Activated CD4-positive, alpha-beta memory T cell treated with anti-CD3 and anti-CD28 coated beads for 36 hours (primary cell): ENCODE measurements around the gene CSH2. TPM values are rescaled to one million over a fixed set of nuclear protein-coding genes. Genes with fewer than 3 reads are reported as not detected.

Experiments
- CTCF ChIA-PET: fragments of 350-600 bp; sonication (Branson Sonifier 250); formaldehyde crosslinking; loops from one replicate; lab custom pipeline; 2021; ENCODE audit warnings: antibody characterized with exemption, inconsistent platforms; lab: Charles Lee
- POLR2A ChIA-PET: fragments of 350-600 bp; sonication (Branson Sonifier 250); formaldehyde crosslinking; loops from one replicate; lab custom pipeline; 2021; ENCODE audit warnings: antibody characterized with exemption; lab: Charles Lee
- DNase-seq: peaks from one replicate; pipeline ENCODE4 v3.0.0-alpha.2; 2020
- H3K27ac Mint-ChIP-seq: one replicate; pipeline ENCODE4 v1.8.0; 2021; ENCODE audit warnings: mixed read lengths
- H3K27me3 Mint-ChIP-seq: one replicate; pipeline ENCODE4 v1.8.0; 2021; ENCODE audit warnings: mixed read lengths
- H3K36me3 Mint-ChIP-seq: one replicate; pipeline ENCODE4 v1.8.0; 2021; ENCODE audit warnings: mixed read lengths
- H3K4me1 Mint-ChIP-seq: one replicate; pipeline ENCODE4 v1.8.0; 2021; ENCODE audit warnings: low read depth, mixed read lengths
- H3K4me3 Mint-ChIP-seq: one replicate; pipeline ENCODE4 v1.8.0; 2021; ENCODE audit warnings: mild to moderate bottlenecking, mixed read lengths
- H3K9me3 Mint-ChIP-seq: one replicate; pipeline ENCODE4 v1.8.0; 2021; ENCODE audit warnings: mixed read lengths
- intact Hi-C: fragments of 100-400 bp; cut with micrococcal nuclease; formaldehyde crosslinking; loops from one replicate; pipeline ENCODE4 v1.15.1; 2023
- total RNA-seq, 2 experiments: library from RNA; stranded (reverse); gene quantifications; one replicate each; pipeline ENCODE4 v1.2.3, GENCODE V29; 2021

The CSH2 gene
- total RNA-seq, 2 experiments from 2014 or later = not detected

- intact Hi-C loops = loop anchor here (2.0 to 5.0 kb wide), 4 partner anchors 99 to 666 kb away; partner anchors contain the start of genes CEP95 and DDX5
- Mint-ChIP-seq H3K4me1 (peaks cover 31% of the 10 kb centered on the region), H3K36me3 (peaks cover 5% of the 10 kb centered on the region), H3K27ac (peak overlapping the region; percentile 92), H3K4me3 (peak overlapping the region; percentile 95), H3K9me3 (no peaks in the 10 kb centered on the region), H3K27me3 (no peaks in the 10 kb centered on the region)
- CTCF ChIA-PET = interaction anchor here (1.4 to 2.3 kb wide), 2 partner anchors 11 to 13 kb away, joined by 3 to 15 read pairs; no protein-coding TSS in a partner anchor
- DNase-seq = peak; percentile 31
- POLR2A ChIA-PET = interaction anchor here (0.6 to 2.7 kb wide), 6 partner anchors 8 to 143 kb away, joined by 3 to 29 read pairs (median 4); partner anchors contain the start of genes CCDC47 and DDX42
Measured at GRCh38 chr17:63841350-63842172, 31.9 kb downstream of the CSH2 start.

GRCh38 chr17:63840591-63841349 is 32.7 kb downstream of the CSH2 start:
- no peaks in the 10 kb centered on the region for H3K27me3 Mint-ChIP-seq
- peak overlapping the region; percentile 92 for H3K27ac Mint-ChIP-seq
- DNase-seq = no peak
- H3K36me3 Mint-ChIP-seq = peaks cover 8% of the 10 kb centered on the region
- ChIA-PET CTCF (interaction anchor here (0.7 to 2.3 kb wide), 4 partner anchors 8 to 139 kb away, joined by 3 to 15 read pairs (median 4); no protein-coding TSS in a partner anchor), POLR2A (interaction anchor here (0.7 to 2.7 kb wide), 3 partner anchors 8 to 142 kb away, joined by 3 to 29 read pairs (median 3); no protein-coding TSS in a partner anchor)
- no peaks in the 10 kb centered on the region for H3K9me3 Mint-ChIP-seq
- intact Hi-C loops = loop anchor here (5.0 kb wide), 3 partner anchors 143 to 667 kb away; partner anchors contain the start of genes CEP95 and DDX5
- H3K4me3 Mint-ChIP-seq = peak overlapping the region; percentile 95
- H3K4me1 Mint-ChIP-seq = peaks cover 31% of the 10 kb centered on the region

GRCh38 chr17:63838631-63839171 is 34.8 kb downstream of the CSH2 start:
- Mint-ChIP-seq H3K27me3 (no peaks in the 10 kb centered on the region), H3K36me3 (peaks cover 24% of the 10 kb centered on the region), H3K9me3 (no peaks in the 10 kb centered on the region), H3K27ac (peak overlapping the region; percentile 75), H3K4me3 (peak overlapping the region; percentile 23), H3K4me1 (peaks cover 35% of the 10 kb centered on the region)
- intact Hi-C loops = loop anchor here (5.0 kb wide), 1 partner anchor 411 kb away; no protein-coding TSS in a partner anchor
- POLR2A ChIA-PET = interaction anchor here (1.5 kb wide), 1 partner anchor 9 kb away, joined by 4 read pairs; no protein-coding TSS in a partner anchor
- CTCF ChIA-PET = interaction anchor here (2.3 kb wide), 1 partner anchor 10 kb away, joined by 7 read pairs; no protein-coding TSS in a partner anchor
- no peak for DNase-seq

GRCh38 chr17:63837962-63838600 is 35.4 kb downstream of the CSH2 start:
- intact Hi-C loops = loop anchor here (5.0 kb wide), 1 partner anchor 411 kb away; no protein-coding TSS in a partner anchor
- H3K36me3 Mint-ChIP-seq = peaks cover 24% of the 10 kb centered on the region
- H3K27ac Mint-ChIP-seq = peak overlapping the region; percentile 18
- DNase-seq = no peak
- peaks cover 33% of the 10 kb centered on the region for H3K4me1 Mint-ChIP-seq
- CTCF ChIA-PET = interaction anchor here (2.3 to 2.4 kb wide), 2 partner anchors 10 to 11 kb away, joined by 7 read pairs; partner anchors contain the start of gene FTSJ3
- no peaks in the 10 kb centered on the region for H3K9me3 Mint-ChIP-seq
- POLR2A ChIA-PET = interaction anchor here (1.5 kb wide), 1 partner anchor 9 kb away, joined by 4 read pairs; no protein-coding TSS in a partner anchor
- no peak overlapping the region for H3K4me3 Mint-ChIP-seq
- H3K27me3 Mint-ChIP-seq = no peaks in the 10 kb centered on the region

- ChIA-PET POLR2A (no interaction called here), CTCF (interaction anchor here (1.4 to 2.4 kb wide), 2 partner anchors 9 to 11 kb away, joined by 5 to 7 read pairs; partner anchors contain the start of gene FTSJ3)
- no peak for DNase-seq
- Mint-ChIP-seq H3K9me3 (no peaks in the 10 kb centered on the region), H3K27ac (no peak overlapping the region), H3K4me3 (no peak overlapping the region), H3K36me3 (peaks cover 25% of the 10 kb centered on the region), H3K27me3 (no peaks in the 10 kb centered on the region), H3K4me1 (peaks cover 33% of the 10 kb centered on the region)
- intact Hi-C loops = loop anchor here (5.0 kb wide), 1 partner anchor 410 kb away; no protein-coding TSS in a partner anchor
Measured at GRCh38 chr17:63837480-63837879, 36.0 kb downstream of the CSH2 start.

- Mint-ChIP-seq H3K27ac (no peak overlapping the region), H3K36me3 (peaks cover 28% of the 10 kb centered on the region), H3K4me3 (no peak overlapping the region), H3K27me3 (no peaks in the 10 kb centered on the region), H3K4me1 (peaks cover 34% of the 10 kb centered on the region), H3K9me3 (no peaks in the 10 kb centered on the region)
- ChIA-PET CTCF (interaction anchor here (0.6 to 2.4 kb wide), 3 partner anchors 9 to 182 kb away, joined by 3 to 7 read pairs (median 5); partner anchors contain the start of gene FTSJ3), POLR2A (no interaction called here)
- no peak for DNase-seq
- intact Hi-C loops = loop anchor here (5.0 kb wide), 1 partner anchor 410 kb away; no protein-coding TSS in a partner anchor
Measured at GRCh38 chr17:63836811-63837210, 36.7 kb downstream of the CSH2 start.

- H3K27me3 Mint-ChIP-seq = no peaks in the 10 kb centered on the region
- ChIA-PET CTCF (interaction anchor here (0.6 to 1.5 kb wide), 14 partner anchors 8 to 410 kb away, joined by 3 to 10 read pairs (median 3); partner anchors contain the start of gene DDX42), POLR2A (interaction anchor here (1.0 to 1.1 kb wide), 4 partner anchors 8 to 41 kb away, joined by 3 read pairs; partner anchors contain the start of gene SMARCD2)
- peaks cover 42% of the 10 kb centered on the region for H3K4me1 Mint-ChIP-seq
- peak overlapping the region; percentile 72 for H3K27ac Mint-ChIP-seq
- H3K4me3 Mint-ChIP-seq = no peak overlapping the region
- intact Hi-C loops = loop anchor here (1.0 to 5.0 kb wide), 2 partner anchors 8 to 408 kb away; partner anchors contain the start of genes FTSJ3 and PSMC5
- H3K9me3 Mint-ChIP-seq = no peaks in the 10 kb centered on the region
- no peak for DNase-seq
- peaks cover 43% of the 10 kb centered on the region for H3K36me3 Mint-ChIP-seq
Measured at GRCh38 chr17:63835167-63835720, 38.2 kb downstream of the CSH2 start.

GRCh38 chr17:63834431-63835166 is 38.9 kb downstream of the CSH2 start:
- Mint-ChIP-seq H3K9me3 (no peaks in the 10 kb centered on the region), H3K27ac (peak overlapping the region; percentile 72), H3K27me3 (no peaks in the 10 kb centered on the region), H3K36me3 (peaks cover 49% of the 10 kb centered on the region), H3K4me1 (peaks cover 47% of the 10 kb centered on the region), H3K4me3 (no peak overlapping the region)
- intact Hi-C loops = loop anchor here (1.0 to 5.0 kb wide), 2 partner anchors 7 to 407 kb away; partner anchors contain the start of genes FTSJ3 and PSMC5
- CTCF ChIA-PET = interaction anchor here (0.6 to 1.5 kb wide), 19 partner anchors 9 to 409 kb away, joined by 3 to 10 read pairs (median 3); partner anchors contain the start of gene DDX42
- peak; percentile 82 for DNase-seq
- POLR2A ChIA-PET = interaction anchor here (1.0 to 1.2 kb wide), 5 partner anchors 9 to 137 kb away, joined by 3 read pairs; partner anchors contain the start of gene SMARCD2

GRCh38 chr17:63833741-63834373 is 39.6 kb downstream of the CSH2 start:
- intact Hi-C loops = no loop called here
- no peak for DNase-seq

More at GRCh38 chr17:63833741-63834373, 39.6 kb downstream of the CSH2 start:
- no peaks in the 10 kb centered on the region for H3K27me3 Mint-ChIP-seq
- no peaks in the 10 kb centered on the region for H3K9me3 Mint-ChIP-seq
- H3K27ac Mint-ChIP-seq = no peak overlapping the region
- CTCF ChIA-PET = interaction anchor here (0.6 to 1.6 kb wide), 10 partner anchors 10 to 221 kb away, joined by 3 to 10 read pairs (median 4); no protein-coding TSS in a partner anchor
- no peak overlapping the region for H3K4me3 Mint-ChIP-seq
- POLR2A ChIA-PET = interaction anchor here (1.0 to 1.3 kb wide), 4 partner anchors 8 to 141 kb away, joined by 3 to 4 read pairs (median 4); partner anchors contain the start of gene SMARCD2
- peaks cover 47% of the 10 kb centered on the region for H3K4me1 Mint-ChIP-seq
- H3K36me3 Mint-ChIP-seq = peaks cover 56% of the 10 kb centered on the region
